ENCODE measurements around the gene GBP5. TPM values are rescaled to one million over a fixed set of nuclear protein-coding genes. Genes with fewer than 3 reads are reported as not detected.
"Not testable (repeated sequence)": the region's sequence is repeated elsewhere in the genome, so short reads cannot be mapped to it uniquely, and the experiment has no call there.

Gene GBP5
- not detected in 2 replicates for total RNA-seq
- long read RNA-seq = 0 reads

DNA sequence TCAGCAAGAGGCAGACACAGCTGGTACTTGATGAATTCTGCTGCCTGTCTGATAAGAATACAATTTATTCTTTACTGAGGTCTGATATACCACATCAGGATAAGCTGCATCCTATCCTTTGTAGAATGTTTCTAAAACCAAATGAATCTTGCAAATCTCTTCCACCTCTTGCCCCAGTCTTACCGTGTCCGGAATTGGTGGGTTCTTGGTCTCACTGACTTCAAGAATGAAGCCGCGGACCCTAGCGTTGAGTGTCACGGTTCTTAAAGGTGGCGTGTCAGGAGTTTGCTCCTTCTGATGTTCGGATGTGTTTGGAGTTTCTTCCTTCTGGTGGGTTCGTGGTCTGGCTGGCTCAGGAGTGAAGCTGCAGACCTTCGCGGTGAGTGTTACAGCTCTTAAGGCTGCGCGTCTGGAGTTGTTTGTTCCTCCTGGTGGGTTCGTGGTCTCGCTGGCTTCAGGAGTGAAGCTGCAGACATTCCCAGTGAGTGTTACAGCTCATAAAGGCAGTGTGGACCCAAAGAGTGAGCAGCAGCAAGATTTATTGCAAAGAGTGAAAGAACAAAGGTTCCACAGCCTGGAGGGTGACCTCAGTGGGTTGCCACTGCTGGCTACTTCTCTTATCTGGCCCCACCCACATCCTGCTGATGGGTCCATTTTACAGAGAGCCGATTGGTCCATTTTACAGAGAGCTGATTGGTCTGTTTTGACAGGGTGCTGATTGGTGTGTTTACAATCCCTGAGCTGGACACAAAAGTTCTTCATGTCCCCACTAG is at the start of gene GBP5:
GBP5 (minus strand) TSS at position 592 of the 773 bp plus-strand sequence. CDS start 3,305 bp downstream, outside the sequence.
- H3K4me1 Mint-ChIP-seq (ENCODE audit: low read depth); H3K27me3 Mint-ChIP-seq; H3K36me3 Mint-ChIP-seq (ENCODE audit: insufficient read depth); H3K9me3 Mint-ChIP-seq (ENCODE audit: low read depth); H3K27ac Mint-ChIP-seq; H3K4me3 Mint-ChIP-seq (ENCODE audit: low read depth); DNase-seq (ENCODE audit: low spot score, unreplicated experiment): not testable (repeated sequence)

DNA sequence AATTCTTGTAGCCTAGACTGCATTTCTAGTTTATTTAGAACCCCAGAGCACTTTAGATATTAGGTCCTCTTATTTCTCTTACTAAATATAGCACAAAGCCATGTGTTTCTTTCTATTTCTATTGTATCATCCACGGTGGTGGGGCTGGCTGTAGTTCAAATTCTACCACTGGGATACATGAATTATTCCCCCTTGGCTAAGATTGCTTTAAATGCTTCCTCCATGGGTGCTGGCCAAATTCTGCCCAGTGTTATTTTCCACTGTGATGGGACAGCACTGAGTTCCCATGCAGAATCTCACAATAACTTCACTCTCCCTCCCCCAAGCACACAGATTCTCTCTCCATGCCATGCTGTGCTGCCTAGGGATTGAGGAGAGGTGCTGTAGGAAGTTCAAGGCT is 49.7 kb upstream of the GBP5 start:
- H3K27ac Mint-ChIP-seq = no peak overlapping the region

DNA sequence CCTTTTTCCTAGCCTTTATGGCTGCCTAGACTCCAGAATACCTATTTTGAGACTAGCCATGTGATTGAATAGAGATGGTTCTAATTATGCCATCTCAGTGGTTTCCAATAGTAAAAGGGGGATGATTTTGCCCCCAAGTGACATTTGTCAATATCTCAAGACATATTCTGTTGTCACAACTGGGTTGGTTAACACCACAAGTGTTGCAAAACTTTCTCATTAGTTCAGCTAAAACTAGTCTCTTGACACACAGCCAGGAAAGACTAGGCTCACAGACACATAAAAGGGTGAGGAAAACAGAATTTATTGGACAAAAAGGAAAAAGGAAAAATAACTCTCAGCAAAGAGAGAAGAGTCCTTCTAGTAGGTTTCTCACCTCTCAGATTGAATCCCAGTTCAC is 39.9 kb upstream of the GBP5 start:
- TF ChIP-seq, protein P1, sequence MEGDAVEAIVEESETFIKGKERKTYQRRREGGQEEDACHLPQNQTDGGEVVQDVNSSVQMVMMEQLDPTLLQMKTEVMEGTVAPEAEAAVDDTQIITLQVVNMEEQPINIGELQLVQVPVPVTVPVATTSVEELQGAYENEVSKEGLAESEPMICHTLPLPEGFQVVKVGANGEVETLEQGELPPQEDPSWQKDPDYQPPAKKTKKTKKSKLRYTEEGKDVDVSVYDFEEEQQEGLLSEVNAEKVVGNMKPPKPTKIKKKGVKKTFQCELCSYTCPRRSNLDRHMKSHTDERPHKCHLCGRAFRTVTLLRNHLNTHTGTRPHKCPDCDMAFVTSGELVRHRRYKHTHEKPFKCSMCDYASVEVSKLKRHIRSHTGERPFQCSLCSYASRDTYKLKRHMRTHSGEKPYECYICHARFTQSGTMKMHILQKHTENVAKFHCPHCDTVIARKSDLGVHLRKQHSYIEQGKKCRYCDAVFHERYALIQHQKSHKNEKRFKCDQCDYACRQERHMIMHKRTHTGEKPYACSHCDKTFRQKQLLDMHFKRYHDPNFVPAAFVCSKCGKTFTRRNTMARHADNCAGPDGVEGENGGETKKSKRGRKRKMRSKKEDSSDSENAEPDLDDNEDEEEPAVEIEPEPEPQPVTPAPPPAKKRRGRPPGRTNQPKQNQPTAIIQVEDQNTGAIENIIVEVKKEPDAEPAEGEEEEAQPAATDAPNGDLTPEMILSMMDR (IDR thresholded peaks at IDR 0.05; ENCODE audit: unreplicated experiment) = no peak
- H3K27me3 Mint-ChIP-seq = no peaks in the 10 kb centered on the region
- H3K4me3 Mint-ChIP-seq (ENCODE audit: low read depth) = no peak overlapping the region
- peaks cover 5% of the 10 kb centered on the region for H3K9me3 Mint-ChIP-seq (ENCODE audit: low read depth)
- DNase-seq (ENCODE audit: low spot score, unreplicated experiment) = no peak
- no peaks in the 10 kb centered on the region for H3K36me3 Mint-ChIP-seq (ENCODE audit: insufficient read depth)
- H3K27ac Mint-ChIP-seq = no peak overlapping the region
- H3K4me1 Mint-ChIP-seq (ENCODE audit: low read depth) = peaks cover 4% of the 10 kb centered on the region

More for the DNA sequence above, 49.7 kb upstream of the GBP5 start:
- TF ChIP-seq, protein P1 (IDR thresholded peaks at IDR 0.05; ENCODE audit: unreplicated experiment) = no peak
- Mint-ChIP-seq H3K36me3 (ENCODE audit: insufficient read depth) (no peaks in the 10 kb centered on the region), H3K27me3 (no peaks in the 10 kb centered on the region), H3K4me3 (ENCODE audit: low read depth) (no peak overlapping the region), H3K9me3 (ENCODE audit: low read depth) (peaks cover 12% of the 10 kb centered on the region), H3K4me1 (ENCODE audit: low read depth) (no peaks in the 10 kb centered on the region)
- no peak for DNase-seq (ENCODE audit: low spot score, unreplicated experiment)

DNA sequence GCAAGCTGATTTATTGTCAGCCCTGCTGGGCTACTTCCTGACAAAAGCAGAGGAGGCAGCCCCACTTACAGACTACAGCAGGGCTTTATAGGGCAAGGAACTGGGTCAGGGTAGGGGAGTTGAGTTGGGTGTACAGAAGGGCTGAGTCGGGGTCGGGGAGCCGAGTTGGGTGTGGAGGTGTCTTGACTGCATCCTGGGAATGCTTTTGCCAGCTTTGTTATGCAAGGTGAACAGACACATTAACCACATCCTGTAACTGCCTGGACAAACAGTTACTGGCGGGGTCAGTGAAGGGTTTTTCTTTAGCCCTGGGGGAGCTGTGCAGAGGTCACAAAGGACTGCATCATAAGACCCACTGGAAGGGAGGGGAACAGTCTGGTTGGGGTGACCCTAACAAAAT is 39.1 kb upstream of the GBP5 start:
- Mint-ChIP-seq H3K9me3 (ENCODE audit: low read depth) (peaks cover 5% of the 10 kb centered on the region), H3K4me1 (ENCODE audit: low read depth) (peaks cover 4% of the 10 kb centered on the region), H3K4me3 (ENCODE audit: low read depth) (no peak overlapping the region), H3K36me3 (ENCODE audit: insufficient read depth) (no peaks in the 10 kb centered on the region), H3K27ac (no peak overlapping the region), H3K27me3 (no peaks in the 10 kb centered on the region)
- TF ChIP-seq, protein P1 (IDR thresholded peaks at IDR 0.05; ENCODE audit: unreplicated experiment) = no peak
- no peak for DNase-seq (ENCODE audit: low spot score, unreplicated experiment)

- peaks cover 5% of the 10 kb centered on the region for H3K9me3 Mint-ChIP-seq (ENCODE audit: low read depth)
- no peaks in the 10 kb centered on the region for H3K36me3 Mint-ChIP-seq (ENCODE audit: insufficient read depth)
- DNase-seq (ENCODE audit: low spot score, unreplicated experiment) = no peak
- TF ChIP-seq, protein P1 (IDR thresholded peaks at IDR 0.05; ENCODE audit: unreplicated experiment) = no peak
- H3K27me3 Mint-ChIP-seq = no peaks in the 10 kb centered on the region
- H3K4me1 Mint-ChIP-seq (ENCODE audit: low read depth) = peaks cover 4% of the 10 kb centered on the region
- H3K27ac Mint-ChIP-seq = no peak overlapping the region
- no peak overlapping the region for H3K4me3 Mint-ChIP-seq (ENCODE audit: low read depth)
These were observed 38.3 kb upstream of the GBP5 start for GRCh38 chr1:89310976-89311375.

- peaks cover 5% of the 10 kb centered on the region for H3K9me3 Mint-ChIP-seq (ENCODE audit: low read depth)
- no peaks in the 10 kb centered on the region for H3K27me3 Mint-ChIP-seq
- no peak overlapping the region for H3K27ac Mint-ChIP-seq
- TF ChIP-seq, protein P1 (IDR thresholded peaks at IDR 0.05; ENCODE audit: unreplicated experiment) = no peak
- peaks cover 4% of the 10 kb centered on the region for H3K4me1 Mint-ChIP-seq (ENCODE audit: low read depth)
- DNase-seq (ENCODE audit: low spot score, unreplicated experiment) = no peak
- H3K36me3 Mint-ChIP-seq (ENCODE audit: insufficient read depth) = no peaks in the 10 kb centered on the region
- H3K4me3 Mint-ChIP-seq (ENCODE audit: low read depth) = no peak overlapping the region
These were observed 37.8 kb upstream of the GBP5 start for GRCh38 chr1:89310505-89310904.
